Non-pigmented ciliary epithelial cell (primary cell): ENCODE measurements around the gene CTIF.
"Not testable (repeated sequence)": the region's sequence is repeated elsewhere in the genome, so short reads cannot be mapped to it uniquely, and the experiment has no call there.

Experiments used
- DNase-seq: peaks from one replicate; pipeline ENCODE4 v3.0.0-alpha.2; 2010; ENCODE audit warnings: low read depth

The CTIF gene

DNA sequence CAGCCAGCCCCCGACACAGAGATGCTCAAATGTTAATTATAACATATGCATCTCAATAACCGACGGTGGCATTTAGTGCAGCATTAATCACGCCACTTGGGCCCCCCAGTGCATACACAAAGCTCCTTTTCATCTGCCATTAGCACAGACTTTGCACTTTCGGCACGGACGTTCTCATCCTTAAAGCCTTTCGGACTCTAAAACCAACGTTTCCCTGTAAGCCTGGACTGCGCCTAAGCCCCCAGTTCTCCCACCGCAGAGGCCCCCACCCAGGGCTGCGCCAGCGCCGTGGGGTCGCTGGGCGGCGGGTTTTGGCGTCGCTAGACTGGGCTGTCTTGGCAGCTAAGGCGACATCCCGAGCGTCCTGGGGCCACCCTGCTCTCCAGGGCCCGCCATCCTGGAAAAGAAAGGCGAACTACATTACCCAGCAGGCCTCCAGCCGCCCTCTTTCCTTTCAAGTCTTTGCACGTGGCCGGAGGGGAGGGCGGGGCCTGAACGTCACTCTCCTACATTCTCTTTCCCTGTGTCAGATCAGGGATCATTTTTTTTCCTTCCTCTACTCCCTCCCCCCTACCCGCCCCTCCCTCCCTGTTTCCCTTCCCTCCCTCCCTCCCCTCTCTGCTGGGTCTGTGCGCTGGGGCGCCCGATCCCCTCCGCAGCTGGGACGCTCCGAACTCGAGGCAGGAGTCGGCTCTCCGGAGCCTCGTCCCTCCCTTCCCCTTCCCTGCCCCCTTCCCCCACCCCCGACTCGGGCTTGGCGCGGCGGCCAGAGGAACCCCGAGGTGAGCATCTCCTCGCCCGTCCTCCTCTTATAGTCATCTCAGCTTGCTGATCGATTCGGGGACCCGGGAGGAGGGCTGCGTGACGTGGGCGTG is at the start of gene CTIF:
TSS of gene CTIF (plus strand) at position 501 of the 875 bp plus-strand sequence. CDS start 80,535 bp downstream, outside the sequence.
- peak; percentile 91 for DNase-seq

DNA sequence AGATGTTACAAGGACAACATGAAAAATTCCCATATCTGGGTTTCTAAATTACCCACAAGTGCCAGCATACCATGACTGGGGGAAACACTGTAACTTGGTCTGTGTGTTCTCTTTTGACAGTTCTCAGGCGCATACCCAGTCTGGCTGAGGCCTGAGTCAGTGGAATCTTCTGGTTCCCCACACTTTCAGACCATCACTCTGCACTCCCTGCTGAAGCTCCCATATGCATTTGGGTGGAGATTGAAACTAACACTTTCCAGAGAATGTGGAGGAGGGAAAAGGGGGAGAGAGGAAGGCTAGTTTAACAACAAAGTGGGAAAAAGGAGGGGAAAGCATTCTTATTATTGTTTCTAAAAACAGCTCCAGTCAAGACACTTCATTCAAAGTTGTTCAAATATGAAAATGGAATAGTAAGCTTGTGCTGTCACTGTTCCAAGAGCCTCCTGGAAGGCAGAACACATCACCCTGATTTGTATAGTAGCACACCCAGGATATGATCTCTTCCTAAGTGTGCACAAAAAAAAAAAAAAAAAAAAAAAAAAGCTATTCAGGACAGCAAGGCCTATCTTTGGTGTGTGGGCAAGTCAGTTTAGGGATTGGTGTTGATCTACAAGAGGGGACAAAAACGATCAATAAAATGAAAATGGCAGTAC is 48.1 kb upstream of the CTIF start:
- no peak for DNase-seq

DNA sequence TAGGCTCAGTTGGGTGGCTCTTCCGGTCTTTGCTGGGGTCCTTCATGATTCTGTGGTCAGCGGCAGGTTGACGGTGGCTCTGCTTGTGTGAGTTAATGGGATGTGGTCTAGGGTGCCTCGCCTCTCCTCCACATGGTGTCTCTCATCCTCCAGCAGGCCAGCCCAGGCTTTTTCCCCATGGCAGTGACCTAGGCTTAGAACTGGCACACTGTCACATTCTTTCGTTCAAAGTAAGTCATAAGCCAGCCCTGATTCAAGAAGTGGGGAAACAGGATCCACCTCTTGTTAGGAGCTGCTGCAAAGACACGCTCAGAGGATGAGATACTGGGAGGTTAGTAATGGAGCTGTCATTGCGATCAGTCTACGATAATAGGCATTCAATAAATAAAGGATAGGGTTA is 46.0 kb upstream of the CTIF start:
- DNase-seq = no peak

DNA sequence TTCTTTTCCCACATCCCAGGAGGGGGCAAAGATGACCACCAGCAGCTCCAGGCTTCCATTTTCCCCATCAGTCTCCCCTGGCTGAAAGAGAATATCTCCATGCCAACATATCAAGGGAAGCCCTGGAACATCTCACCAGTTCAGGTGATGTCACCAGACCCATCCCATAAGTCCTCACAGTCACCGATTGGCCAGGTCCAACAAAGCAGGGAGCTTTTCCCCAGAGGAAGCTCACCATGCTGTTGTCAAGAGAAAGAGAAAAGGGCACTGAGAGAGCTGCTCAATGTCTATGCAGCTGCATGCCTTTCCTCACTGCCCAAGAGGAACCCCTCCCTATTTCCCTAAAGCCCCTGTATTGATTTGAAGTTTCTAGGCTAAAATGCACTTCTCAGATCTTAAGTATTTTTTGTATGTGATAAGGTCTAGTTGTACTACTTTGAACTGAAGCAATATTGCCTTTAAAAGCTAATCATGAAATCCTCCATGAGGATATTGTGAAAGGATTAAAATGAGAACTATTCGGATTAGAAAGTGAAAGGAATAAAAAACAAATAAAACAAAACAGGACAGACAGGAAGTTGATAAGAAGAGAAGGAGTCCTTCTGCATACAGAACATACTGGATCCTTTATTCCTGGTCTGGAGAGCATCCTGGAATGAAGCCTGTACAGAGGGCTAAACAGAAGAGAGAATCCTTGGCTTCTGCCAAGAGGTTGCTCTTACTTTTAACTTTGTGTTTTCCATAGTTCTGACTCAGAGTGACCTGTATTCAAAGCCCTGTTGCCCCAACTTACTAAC is 45.2 kb upstream of the CTIF start:
- no peak for DNase-seq

DNA sequence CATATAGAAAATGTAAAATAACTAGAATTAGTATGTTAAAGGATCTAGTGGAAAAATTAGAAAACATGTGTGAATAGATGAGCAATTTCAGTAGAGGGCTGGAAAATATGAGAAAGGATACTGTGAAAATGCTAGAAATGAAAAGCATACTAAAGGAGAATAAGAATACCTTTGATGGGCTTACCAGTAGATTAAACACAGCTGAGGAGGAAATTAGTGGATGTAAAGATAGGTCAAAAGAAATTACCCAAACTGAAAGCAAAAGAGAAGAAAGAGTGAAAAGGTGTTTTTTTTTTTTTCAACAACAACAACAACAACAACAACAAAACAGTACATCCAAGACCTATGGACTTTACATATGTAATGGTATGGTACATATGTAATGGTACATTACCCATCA is 41.0 kb upstream of the CTIF start:
- no peak for DNase-seq

DNA sequence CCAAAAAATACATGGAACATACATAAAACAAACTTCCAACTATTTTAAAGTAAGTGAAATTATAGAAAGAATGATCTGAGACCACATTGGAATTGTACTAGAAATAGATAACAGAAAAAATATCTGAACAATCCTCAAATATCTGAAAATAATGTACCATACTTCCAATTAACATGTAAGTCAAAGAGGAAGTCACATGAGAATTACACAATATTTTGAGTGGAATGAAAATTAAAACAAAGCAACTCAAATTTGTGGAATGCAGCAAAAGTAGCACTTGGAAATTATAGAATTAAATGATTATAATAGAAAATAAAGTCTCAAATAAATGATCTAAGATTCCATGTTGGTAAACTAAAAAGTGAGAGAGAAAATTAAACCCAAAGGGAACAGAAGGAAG is 38.3 kb upstream of the CTIF start:
- DNase-seq = no peak

DNA sequence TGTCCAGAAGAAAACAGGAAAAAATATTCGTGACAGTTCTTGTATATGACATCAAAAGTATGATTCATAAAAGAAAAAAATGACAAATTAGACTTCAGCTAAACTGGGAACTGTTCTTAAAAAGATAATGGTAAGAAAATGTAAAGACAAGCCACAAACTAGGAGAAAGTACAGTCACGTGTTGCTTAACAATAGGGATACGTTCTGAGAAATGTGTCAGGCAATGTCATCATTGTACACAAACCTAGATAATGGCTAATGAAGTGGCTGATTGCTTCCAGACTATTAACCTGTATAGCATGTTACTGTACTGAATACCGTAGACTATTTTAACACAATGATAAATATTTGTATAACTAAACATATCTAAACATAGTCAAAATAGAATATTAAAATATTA is 35.9 kb upstream of the CTIF start:
- DNase-seq = no peak

DNA sequence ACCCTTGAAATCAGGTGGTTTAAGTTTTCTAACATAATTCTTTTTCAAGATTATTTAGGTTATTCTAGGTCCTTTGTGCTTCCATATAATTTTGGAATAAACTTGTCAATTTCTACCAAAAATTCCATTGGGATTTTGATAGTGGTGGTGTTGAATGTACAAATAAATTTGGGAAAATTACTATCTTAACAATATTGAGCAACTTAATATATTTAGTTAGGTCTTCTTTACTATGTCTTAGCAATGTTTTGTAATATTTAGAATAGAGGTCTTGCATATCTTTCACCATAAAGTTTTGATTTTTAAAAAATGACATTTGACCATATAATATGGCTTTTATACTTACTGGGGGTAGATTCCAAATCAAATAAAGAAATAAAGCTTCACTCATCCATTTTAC is 34.0 kb upstream of the CTIF start:
- DNase-seq = no peak

DNA sequence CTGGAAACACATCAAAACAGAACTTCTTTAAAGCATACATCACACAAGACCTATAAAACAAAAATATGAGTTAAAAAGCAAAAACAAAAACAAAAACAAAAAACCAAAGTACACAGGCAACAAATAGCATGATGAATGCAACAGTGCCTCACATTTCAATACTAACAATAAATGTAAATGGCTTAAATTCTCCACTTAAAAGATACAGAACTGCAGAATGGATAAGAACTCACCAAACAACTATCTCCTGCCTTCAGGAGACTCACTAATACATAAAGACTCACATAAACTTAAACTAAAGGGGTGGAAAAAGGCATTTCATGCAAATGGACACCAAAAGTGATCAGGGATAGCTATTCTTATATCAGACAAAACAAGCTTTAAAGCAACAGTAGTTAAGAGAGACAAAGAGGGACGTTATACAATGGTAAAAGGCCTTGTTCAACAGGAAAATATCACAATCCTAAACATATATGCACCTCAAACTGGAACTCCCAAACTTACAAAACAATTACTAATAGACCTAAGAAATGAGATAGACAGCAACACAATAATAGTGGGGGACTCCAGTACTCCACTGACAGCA is 31.8 kb upstream of the CTIF start:
- DNase-seq = not testable (repeated sequence)

DNA sequence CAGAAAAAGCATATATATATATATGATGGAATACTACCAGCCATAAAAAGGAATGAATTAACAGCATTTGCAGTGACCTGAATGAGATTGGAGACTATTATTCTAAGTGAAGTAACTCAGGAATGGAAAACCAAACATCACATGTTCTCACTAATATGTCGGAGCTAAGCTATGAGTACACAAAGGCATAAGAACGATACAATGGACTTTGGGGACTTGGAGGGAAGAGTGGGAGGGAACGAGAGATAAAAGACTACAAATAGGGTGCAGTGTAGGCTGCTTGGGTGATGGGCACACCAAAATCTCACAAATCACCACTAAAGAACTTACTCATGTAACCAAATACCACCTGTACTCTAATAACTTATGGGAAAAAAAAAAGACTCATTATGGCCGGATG is 26.3 kb upstream of the CTIF start:
- not testable (repeated sequence) for DNase-seq

DNA sequence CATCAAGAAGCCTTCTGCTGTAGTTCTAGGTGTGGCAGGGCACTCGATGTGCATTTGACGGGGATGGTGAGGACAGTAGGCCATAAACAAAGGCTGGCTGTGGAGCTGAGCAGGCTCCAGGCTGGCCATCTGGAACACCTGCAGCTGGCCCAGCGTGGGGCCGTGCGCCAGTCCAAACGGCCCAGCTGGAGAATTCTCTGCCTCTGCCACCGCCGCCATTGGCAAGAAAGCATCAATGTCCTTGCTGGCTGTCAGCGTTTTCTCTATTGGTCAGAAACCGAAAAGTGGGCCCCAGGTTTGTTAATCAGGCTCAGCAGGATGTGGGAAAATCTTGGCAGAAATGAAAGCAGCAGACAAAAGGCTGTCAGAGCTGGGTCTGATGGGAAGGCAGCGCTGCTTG is 24.0 kb upstream of the CTIF start:
- DNase-seq = no peak

DNA sequence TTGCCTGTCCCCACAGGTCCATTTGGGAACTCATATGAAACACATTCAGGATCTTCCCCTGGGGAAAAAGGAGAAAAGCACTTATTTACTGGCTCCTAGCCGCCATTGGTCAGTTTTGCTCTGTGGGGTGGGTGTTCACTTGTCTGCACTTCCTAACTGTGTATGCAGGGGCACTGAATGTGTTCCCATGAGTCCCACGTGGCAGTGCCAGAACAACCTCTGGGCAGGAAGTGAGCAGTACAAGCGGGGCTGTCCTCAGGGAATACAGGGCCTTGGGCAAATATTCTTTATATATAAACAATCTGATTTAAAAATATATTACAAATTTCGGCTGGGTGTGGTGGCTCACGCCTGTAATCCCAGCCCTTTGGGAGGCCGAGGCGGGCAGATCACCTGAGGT is 21.8 kb upstream of the CTIF start:
- no peak for DNase-seq

DNA sequence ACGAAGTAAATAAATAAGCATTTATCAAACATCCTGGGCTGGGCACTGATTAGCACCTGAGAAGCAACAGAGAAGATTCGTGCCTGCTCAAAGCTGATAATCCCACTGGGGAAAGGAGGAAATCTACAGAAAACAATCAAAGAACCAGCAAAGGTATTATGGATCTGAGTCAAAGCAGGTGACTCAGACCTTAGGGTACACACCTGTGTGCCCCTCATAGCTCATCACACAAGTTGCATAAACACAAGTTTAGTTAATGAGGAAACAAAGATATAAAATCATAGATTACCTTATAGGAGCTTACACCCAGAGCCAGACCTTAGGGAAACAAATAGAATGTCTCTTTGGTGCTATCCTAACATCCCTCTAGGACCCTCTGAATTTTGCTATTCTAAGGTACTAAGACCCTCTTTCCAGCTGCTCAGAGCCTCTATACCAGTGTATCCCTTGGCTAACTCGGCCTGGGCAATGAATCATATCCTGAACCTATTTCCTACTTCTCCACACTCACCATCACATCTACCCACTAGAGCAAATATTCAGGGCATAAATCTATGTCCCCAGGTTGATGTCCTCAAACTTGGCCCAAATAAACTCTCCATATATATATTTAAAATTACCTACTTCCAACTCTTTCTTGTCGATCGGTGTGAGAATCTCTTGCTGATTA is 19.3 kb upstream of the CTIF start:
- DNase-seq = no peak

DNA sequence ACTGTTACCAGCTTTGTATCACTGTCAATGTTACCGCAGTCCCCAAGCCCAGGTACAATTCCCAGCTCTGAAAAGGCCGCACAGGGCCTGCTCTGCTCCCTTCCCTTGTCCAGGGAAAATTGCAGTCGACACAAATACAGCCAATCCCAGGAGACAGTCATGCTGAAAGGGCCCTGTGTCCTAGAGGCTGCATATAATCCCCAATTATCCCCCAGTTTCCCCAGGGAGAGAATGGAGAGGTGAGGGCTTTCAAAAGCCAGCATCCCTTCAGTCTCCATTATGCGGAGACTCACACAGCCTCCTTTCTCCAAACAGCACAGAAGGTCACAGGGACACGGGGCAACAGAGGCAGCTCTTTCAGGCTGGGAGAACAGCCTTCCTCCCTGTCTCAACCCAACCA is 17.1 kb upstream of the CTIF start:
- DNase-seq = no peak

DNA sequence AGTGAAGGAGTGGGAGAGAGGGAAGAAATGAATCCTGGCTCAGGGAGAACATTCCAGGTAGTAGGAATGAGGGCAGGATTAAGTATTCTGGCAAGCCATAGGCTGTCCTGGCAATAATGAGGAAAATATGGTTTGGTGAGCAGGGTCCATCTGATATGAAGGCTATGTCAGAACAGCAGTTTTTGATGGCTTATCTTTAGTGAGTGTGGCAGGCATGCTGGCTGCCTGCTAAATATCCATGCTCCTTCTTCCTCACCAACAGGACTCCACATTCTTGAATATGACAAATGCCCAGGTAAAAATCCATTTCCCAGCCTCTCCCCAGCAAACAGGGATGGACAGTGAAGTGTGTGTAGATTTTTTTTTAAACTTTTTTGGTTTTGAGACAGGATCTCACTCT is 13.2 kb upstream of the CTIF start:
- no peak for DNase-seq

DNA sequence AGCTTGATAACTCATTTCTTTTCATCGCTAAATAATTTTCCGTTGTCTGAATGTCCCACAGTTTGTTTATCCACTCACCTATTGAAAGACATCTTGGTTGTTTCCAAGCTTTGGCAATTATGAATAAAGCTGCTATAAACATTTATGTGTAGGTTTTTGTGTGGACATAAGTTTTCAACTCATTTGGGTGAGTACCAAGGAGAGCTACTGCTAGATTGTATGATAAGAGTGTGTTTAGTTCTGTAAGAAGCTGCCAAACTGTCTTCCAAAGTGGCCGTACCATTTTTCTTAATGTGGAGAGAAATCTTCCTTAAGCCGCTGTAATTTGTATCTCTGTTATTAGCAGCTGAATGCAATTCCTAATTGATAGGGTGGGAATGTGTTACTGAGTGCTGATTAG is 11.4 kb upstream of the CTIF start:
- DNase-seq = no peak

DNA sequence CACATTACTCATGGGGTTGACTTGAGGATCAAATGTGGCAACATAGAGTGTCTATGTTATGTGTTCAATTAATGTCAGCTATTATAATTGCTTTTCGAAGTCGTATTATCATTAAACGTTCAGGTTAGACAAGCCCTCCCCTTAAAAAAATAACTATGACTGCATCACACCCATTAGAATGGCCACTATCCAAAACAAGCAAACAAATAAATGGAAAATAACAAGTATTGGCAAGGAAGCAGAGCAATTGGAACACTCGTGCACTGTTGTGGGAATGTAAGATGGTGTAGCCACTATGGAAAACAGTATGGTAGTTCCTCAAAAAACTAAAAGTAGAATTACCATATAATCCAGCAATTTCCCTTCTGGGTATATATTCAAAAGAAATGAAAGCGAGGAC is 10.0 kb upstream of the CTIF start:
- no peak for DNase-seq

DNA sequence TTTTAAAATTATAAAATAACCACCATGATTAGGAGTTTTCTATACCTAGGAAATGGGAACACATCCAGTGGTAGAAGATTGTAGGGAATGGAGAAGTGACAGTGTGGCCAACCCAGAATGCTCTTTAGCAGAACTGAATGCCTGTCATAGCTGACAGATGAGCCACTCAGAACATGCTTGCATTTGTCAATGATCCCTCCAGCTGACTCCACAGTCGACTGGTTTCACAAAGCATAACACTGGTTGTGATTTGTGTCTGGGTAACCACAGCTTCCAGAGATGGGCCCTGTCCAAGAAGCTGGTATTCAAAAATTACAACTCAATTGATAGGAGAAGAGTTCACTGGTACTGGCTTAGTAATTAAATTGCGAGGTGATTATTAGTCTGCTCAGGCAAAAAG is 9.0 kb upstream of the CTIF start:
- DNase-seq = peak; percentile 69

DNA sequence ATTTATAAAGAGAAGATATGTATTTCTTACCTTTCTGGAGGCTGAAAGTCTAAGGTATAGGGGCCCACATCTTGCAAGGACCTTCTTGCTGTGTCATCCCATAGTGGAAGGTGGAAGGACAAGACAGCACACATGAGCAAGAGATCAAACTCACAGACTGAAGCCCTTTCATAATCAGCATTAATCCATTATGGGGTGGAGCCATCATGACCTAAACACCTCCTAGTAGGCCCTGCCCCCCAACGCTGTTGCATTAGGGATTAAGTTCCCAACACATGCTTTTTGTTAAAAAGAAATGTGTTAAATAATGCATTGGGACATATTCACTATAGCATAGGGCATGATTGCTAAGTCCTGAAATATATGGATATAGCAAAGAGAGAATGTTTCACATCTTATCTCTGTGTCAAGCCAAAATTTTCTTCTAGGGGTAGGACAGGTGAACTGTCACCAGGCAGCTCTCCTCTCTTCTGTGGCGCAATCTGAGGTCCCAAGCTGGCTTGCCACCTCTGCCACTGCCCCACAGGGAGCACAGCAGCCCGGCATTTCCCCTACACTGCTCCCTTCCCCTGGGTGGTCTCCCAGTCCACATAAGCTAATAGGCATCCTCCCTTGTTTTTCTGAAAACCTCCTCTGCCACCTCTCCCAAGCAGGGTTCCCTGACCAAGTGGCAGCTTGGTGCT is 8.3 kb upstream of the CTIF start:
- DNase-seq = no peak

DNA sequence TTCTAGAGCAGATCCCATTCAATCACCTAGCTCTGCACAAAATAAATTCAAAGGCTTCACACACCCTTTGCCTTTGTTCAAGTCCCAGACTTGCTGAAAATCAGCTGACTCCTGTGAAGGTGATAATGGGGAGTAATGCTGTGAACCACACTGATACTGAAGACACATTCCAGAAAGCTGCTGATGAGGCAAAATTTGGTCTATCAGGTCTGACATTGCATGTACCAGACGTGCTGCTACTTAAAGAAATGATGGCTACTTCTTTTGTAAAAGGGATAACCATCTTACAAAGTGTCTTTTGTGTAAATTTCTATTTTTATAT is 7.8 kb upstream of the CTIF start:
- DNase-seq = no peak

DNA sequence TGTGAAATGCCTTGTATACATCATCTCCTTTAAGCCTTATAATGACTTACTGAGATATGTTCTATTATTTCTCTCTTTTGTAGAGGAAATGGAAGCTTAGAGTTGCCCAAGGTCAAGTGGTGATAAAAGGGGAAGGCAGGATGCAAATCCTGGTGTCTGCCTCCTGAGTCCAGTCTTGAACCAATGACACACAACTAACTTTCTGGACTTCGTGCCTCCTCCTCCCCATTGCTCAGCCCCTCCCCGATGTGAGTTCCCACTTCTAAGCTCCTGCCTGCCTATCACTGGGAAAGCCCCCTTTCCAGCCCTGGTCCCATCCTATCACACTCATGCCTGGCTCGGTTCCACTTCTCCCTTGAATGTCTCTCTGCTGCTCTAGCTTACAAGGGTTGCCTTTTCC is 6.9 kb upstream of the CTIF start:
- no peak for DNase-seq
